Smooth muscle cell (in vitro differentiated cells): ENCODE measurements around the gene E4F1. TPM values are rescaled to one million over a fixed set of nuclear protein-coding genes. Genes with fewer than 3 reads are reported as not detected.

Source experiments
- DNase-seq: peaks from one replicate; lab custom pipeline; 2025; ENCODE audit not compliant: unreplicated experiment; lab: John Stamatoyannopoulos, UW
- H2AFZ ChIP-seq: fragments of 200-600 bp; sonication (generic); 2 replicates; pipeline ENCODE4 v1.6.0; 2016; ENCODE audit warnings: antibody characterized with exemption, low read depth, mild to moderate bottlenecking
- H3F3A ChIP-seq: fragments of 200-600 bp; sonication (generic); 2 replicates; pipeline ENCODE4 v1.6.0; 2017; ENCODE audit warnings: antibody characterized with exemption, low read depth
- H3K27ac ChIP-seq: fragments of 200-600 bp; sonication (generic); 2 replicates; pipeline ENCODE4 v1.5.1; 2016; ENCODE audit warnings: low read depth, mild to moderate bottlenecking
- H3K27me3 ChIP-seq: fragments of 200-600 bp; sonication (generic); 2 replicates; pipeline ENCODE4 v1.6.1; 2016; ENCODE audit warnings: low read depth, mild to moderate bottlenecking
- H3K36me3 ChIP-seq: fragments of 200-600 bp; sonication (generic); 2 replicates; pipeline ENCODE4 v1.5.1; 2016; ENCODE audit warnings: low read depth
- H3K4me1 ChIP-seq: fragments of 200-600 bp; sonication (generic); 2 replicates; pipeline ENCODE4 v1.5.1; 2016; ENCODE audit warnings: low read depth
- H3K4me2 ChIP-seq: fragments of 200-600 bp; sonication (generic); 2 replicates; pipeline ENCODE4 v1.6.0; 2016; ENCODE audit warnings: mild to moderate bottlenecking
- H3K4me3 ChIP-seq: fragments of 200-600 bp; sonication (generic); 2 replicates; pipeline ENCODE4 v1.5.1; 2016; ENCODE audit warnings: mild to moderate bottlenecking
- H3K79me2 ChIP-seq: fragments of 200-600 bp; sonication (generic); 2 replicates; pipeline ENCODE4 v1.6.0; 2016; ENCODE audit warnings: low read depth, mild to moderate bottlenecking
- H3K9ac ChIP-seq: fragments of 200-600 bp; sonication (generic); 2 replicates; pipeline ENCODE4 v1.6.0; 2016; ENCODE audit warnings: low read depth
- H3K9me3 ChIP-seq: fragments of 200-600 bp; sonication (generic); replicated peaks from 2 replicates; pipeline ENCODE4 v1.5.1; 2016; ENCODE audit warnings: low read depth
- H4K20me1 ChIP-seq: fragments of 200-600 bp; sonication (generic); 2 replicates; pipeline ENCODE4 v1.6.0; 2016; ENCODE audit warnings: low read depth
- CTCF ChIP-seq: fragments of 200-600 bp; sonication (generic); IDR thresholded peaks from 2 replicates; pipeline ENCODE4 v1.5.1; 2017; ENCODE audit warnings: borderline replicate concordance, mild to moderate bottlenecking, antibody characterized with exemption; ENCODE audit not compliant: insufficient read depth, poor library complexity, severe bottlenecking
- WGBS: methylation state at CpG from one replicate; pipeline ENCODE4 v1.1.7; 2016; ENCODE audit warnings: low lambda C conversion rate; 5-methylcytosine and 5-hydroxymethylcytosine counted together
- polyA plus RNA-seq: library from polyadenylated mRNA; unstranded; fragments of >200 nt; fragmentation: Nextera tagmentation; extraction: Ambion mirVana; gene quantifications from 2 replicates; pipeline ENCODE4 v1.2.1, GENCODE V29; 2016
- total RNA-seq: library from RNA; depleted of rRNA; stranded (reverse); fragments of >200 nt; gene quantifications from 2 replicates; pipeline ENCODE4 v1.2.3, GENCODE V29; 2014

E4F1 gene
- total and polyA plus RNA-seq, 2 experiments from 2014 or later = 12.1 to 22.4 TPM

GRCh38 chr16:2214719-2214968 is 8.7 kb upstream of the E4F1 start, which contains the start of gene PGP:
Gene PGP, minus strand, starts transcription at chr16:2214840. Its CDS starts 63 bp downstream, at chr16:2214777.
- DNase-seq = no peak
- Histone ChIP-seq H3K27ac (peak within 1 kb of the TSS; percentile 96), H3K4me3 (peak within 1 kb of the TSS; percentile 90), H3K27me3 (no peaks in the 10 kb centered on the region), H3K9ac (peak within 1 kb of the TSS; percentile 89), H2AFZ (peak within 1 kb of the TSS; percentile 90), H4K20me1 (peaks cover 15% of the 10 kb centered on the region), H3K79me2 (peaks cover 19% of the 10 kb centered on the region), H3K4me1 (peaks cover 13% of the 10 kb centered on the region), H3F3A (no peaks in the 10 kb centered on the region), H3K9me3 (no peaks in the 10 kb centered on the region), H3K36me3 (no peaks in the 10 kb centered on the region), H3K4me2 (peak within 1 kb of the TSS; percentile 99)
- no peak for TF ChIP-seq CTCF
- under 1% methylated on average over 17 of the region's 48 CpGs for WGBS

GRCh38 chr16:2216330-2216729 is 7.1 kb upstream of the E4F1 start:
- peak overlapping the region; percentile 94 for H3K4me2 ChIP-seq

GRCh38 chr16:2223942-2224486 is 623 bp downstream of the E4F1 start:
- no peaks in the 10 kb centered on the region for H3K9me3 ChIP-seq
- H3K4me1 ChIP-seq = peaks cover 6% of the 10 kb centered on the region
- peak overlapping the region; percentile 96 for H3K4me3 ChIP-seq
- no peaks in the 10 kb centered on the region for H3K27me3 ChIP-seq
- DNase-seq = peak; percentile 42
- peak overlapping the region; percentile 95 for H3K9ac ChIP-seq
- H3K4me2 ChIP-seq = peak overlapping the region; percentile 95
- peaks cover 44% of the 10 kb centered on the region for H4K20me1 ChIP-seq
- peaks cover 50% of the 10 kb centered on the region for H3K79me2 ChIP-seq
- H3K36me3 ChIP-seq = no peaks in the 10 kb centered on the region
- H3F3A ChIP-seq = no peaks in the 10 kb centered on the region
- H2AFZ ChIP-seq = peak overlapping the region; percentile 84
- peak; percentile 5 for TF ChIP-seq CTCF
- peak overlapping the region; percentile 79 for H3K27ac ChIP-seq
- WGBS = 10% methylated on average over 21 of the region's 22 CpGs

More at GRCh38 chr16:2216330-2216729, 7.1 kb upstream of the E4F1 start:
- Histone ChIP-seq H3K36me3 (no peaks in the 10 kb centered on the region), H3K27ac (peak overlapping the region; percentile 96), H3K9ac (no peak overlapping the region), H3K9me3 (no peaks in the 10 kb centered on the region), H2AFZ (no peak overlapping the region), H3K4me1 (peaks cover 13% of the 10 kb centered on the region), H4K20me1 (peaks cover 15% of the 10 kb centered on the region), H3F3A (no peaks in the 10 kb centered on the region), H3K4me3 (no peak overlapping the region), H3K27me3 (no peaks in the 10 kb centered on the region), H3K79me2 (peaks cover 19% of the 10 kb centered on the region)
- no peak for TF ChIP-seq CTCF
- no peak for DNase-seq
- WGBS = 100% methylated on average over 4 of the region's 4 CpGs

- Histone ChIP-seq H3F3A (no peaks in the 10 kb centered on the region), H2AFZ (no peak overlapping the region), H3K4me1 (peaks cover 6% of the 10 kb centered on the region), H4K20me1 (peaks cover 66% of the 10 kb centered on the region), H3K4me3 (no peak overlapping the region), H3K4me2 (no peak overlapping the region), H3K9me3 (no peaks in the 10 kb centered on the region), H3K79me2 (peaks cover 50% of the 10 kb centered on the region), H3K27me3 (no peaks in the 10 kb centered on the region), H3K36me3 (no peaks in the 10 kb centered on the region), H3K9ac (no peak overlapping the region), H3K27ac (no peak overlapping the region)
- no peak for DNase-seq
- 78% methylated on average over 9 of the region's 9 CpGs for WGBS
- TF ChIP-seq CTCF = no peak
These were observed 2.9 kb downstream of the E4F1 start for GRCh38 chr16:2226245-2226793.
